ENCODE results near the gene DLG2. TPM values are rescaled to one million over a fixed set of nuclear protein-coding genes. Genes with fewer than 3 reads are reported as not detected.

The DLG2 gene
- total RNA-seq, 1 donor from 2014 or later = 2.4 TPM

GRCh38 chr11:83568516-83568915 lies 2058.6 kb downstream of the DLG2 start:
- Mint-ChIP-seq H3K27ac (no peak overlapping the region), H3K4me1 (ENCODE audit: low read depth) (no peaks in the 10 kb centered on the region), H3K4me3 (ENCODE audit: low read depth) (no peak overlapping the region), H3K9me3 (ENCODE audit: low read depth) (no peaks in the 10 kb centered on the region), H3K36me3 (ENCODE audit: insufficient read depth) (no peaks in the 10 kb centered on the region), H3K27me3 (peaks cover 6% of the 10 kb centered on the region)
- no peak for DNase-seq (ENCODE audit: low spot score, unreplicated experiment)
- no peak for TF ChIP-seq CTCF (IDR thresholded peaks at IDR 0.05; ENCODE audit: unreplicated experiment)

GRCh38 chr11:83566950-83567349 lies 2060.2 kb downstream of the DLG2 start:
- H3K36me3 Mint-ChIP-seq (ENCODE audit: insufficient read depth) = no peaks in the 10 kb centered on the region
- no peak overlapping the region for H3K4me3 Mint-ChIP-seq (ENCODE audit: low read depth)
- no peaks in the 10 kb centered on the region for H3K9me3 Mint-ChIP-seq (ENCODE audit: low read depth)
- H3K4me1 Mint-ChIP-seq (ENCODE audit: low read depth) = no peaks in the 10 kb centered on the region
- H3K27me3 Mint-ChIP-seq = peaks cover 6% of the 10 kb centered on the region
- no peak overlapping the region for H3K27ac Mint-ChIP-seq
- DNase-seq (ENCODE audit: low spot score, unreplicated experiment) = no peak
- no peak for TF ChIP-seq CTCF (IDR thresholded peaks at IDR 0.05; ENCODE audit: unreplicated experiment)

GRCh38 chr11:83564870-83565269 lies 2062.3 kb downstream of the DLG2 start:
- Mint-ChIP-seq H3K27ac (no peak overlapping the region), H3K27me3 (peaks cover 6% of the 10 kb centered on the region), H3K4me1 (ENCODE audit: low read depth) (no peaks in the 10 kb centered on the region), H3K36me3 (ENCODE audit: insufficient read depth) (no peaks in the 10 kb centered on the region), H3K4me3 (ENCODE audit: low read depth) (no peak overlapping the region), H3K9me3 (ENCODE audit: low read depth) (no peaks in the 10 kb centered on the region)
- TF ChIP-seq CTCF (IDR thresholded peaks at IDR 0.05; ENCODE audit: unreplicated experiment) = no peak
- DNase-seq (ENCODE audit: low spot score, unreplicated experiment) = no peak

GRCh38 chr11:83558281-83558680 lies 2068.9 kb downstream of the DLG2 start:
- Mint-ChIP-seq H3K4me3 (ENCODE audit: low read depth) (no peak overlapping the region), H3K9me3 (ENCODE audit: low read depth) (no peaks in the 10 kb centered on the region), H3K27me3 (peaks cover 3% of the 10 kb centered on the region), H3K4me1 (ENCODE audit: low read depth) (no peaks in the 10 kb centered on the region), H3K27ac (no peak overlapping the region), H3K36me3 (ENCODE audit: insufficient read depth) (no peaks in the 10 kb centered on the region)
- no peak for DNase-seq (ENCODE audit: low spot score, unreplicated experiment)
- TF ChIP-seq CTCF (IDR thresholded peaks at IDR 0.05; ENCODE audit: unreplicated experiment) = no peak

- DNase-seq (ENCODE audit: low spot score, unreplicated experiment) = no peak
- Mint-ChIP-seq H3K4me1 (ENCODE audit: low read depth) (no peaks in the 10 kb centered on the region), H3K27ac (no peak overlapping the region), H3K9me3 (ENCODE audit: low read depth) (no peaks in the 10 kb centered on the region), H3K4me3 (ENCODE audit: low read depth) (no peak overlapping the region), H3K27me3 (peaks cover 5% of the 10 kb centered on the region), H3K36me3 (ENCODE audit: insufficient read depth) (no peaks in the 10 kb centered on the region)
- no peak for TF ChIP-seq CTCF (IDR thresholded peaks at IDR 0.05; ENCODE audit: unreplicated experiment)
Measured at GRCh38 chr11:83557653-83558052, 2069.5 kb downstream of the DLG2 start.
